Keratinocyte (primary cell): ENCODE results near the gene ZBTB20.

Experiments used
- CTCF ChIP-seq, 3 experiments: IDR thresholded peaks in 1 of 3; conservative IDR thresholded peaks in 1 of 3; optimal IDR thresholded peaks in 1 of 3; 2 replicates in 2 of 3; 3 replicates in 1 of 3; pipeline versions ENCODE3 to v1.5.1; 2011; ENCODE audit warnings: low read length in 3 of 3, mild to moderate bottlenecking in 3 of 3, moderate library complexity in 2 of 3, control low read depth in 1 of 3, inconsistent platforms in 1 of 3; ENCODE audit not compliant: insufficient read depth in 2 of 3; ENCODE audit errors: extremely low read depth in 1 of 3
- EZH2 ChIP-seq: IDR thresholded peaks from one replicate; pipeline ENCODE4 v1.6.1; 2012; ENCODE audit warnings: inconsistent platforms, mild to moderate bottlenecking, low read length, moderate library complexity

- TF ChIP-seq CTCF (optimal IDR thresholded peaks at IDR 0.05 in 1 of 3, IDR thresholded peaks at IDR 0.05 in 1 of 3, conservative IDR thresholded peaks at IDR 0.05 in 1 of 3; ENCODE audit: extremely low read depth in 1 of 3, insufficient read depth in 2 of 3, low read length in 3 of 3) (no peak), EZH2 (no peak)
Measured at GRCh38 chr3:115018694-115019093, 128.4 kb downstream of the ZBTB20 start.
